Hippocampal formation (tissue), 2 donors: ENCODE measurements around the gene OSBPL5.
"Not testable (repeated sequence)": the region's sequence is repeated elsewhere in the genome, so short reads cannot be mapped to it uniquely, and the experiment has no call there.

Experiments used
- DNase-seq, 2 donors: peaks; one replicate each; lab custom pipeline; 2025; lab: John Stamatoyannopoulos, UW

OSBPL5 gene

DNA sequence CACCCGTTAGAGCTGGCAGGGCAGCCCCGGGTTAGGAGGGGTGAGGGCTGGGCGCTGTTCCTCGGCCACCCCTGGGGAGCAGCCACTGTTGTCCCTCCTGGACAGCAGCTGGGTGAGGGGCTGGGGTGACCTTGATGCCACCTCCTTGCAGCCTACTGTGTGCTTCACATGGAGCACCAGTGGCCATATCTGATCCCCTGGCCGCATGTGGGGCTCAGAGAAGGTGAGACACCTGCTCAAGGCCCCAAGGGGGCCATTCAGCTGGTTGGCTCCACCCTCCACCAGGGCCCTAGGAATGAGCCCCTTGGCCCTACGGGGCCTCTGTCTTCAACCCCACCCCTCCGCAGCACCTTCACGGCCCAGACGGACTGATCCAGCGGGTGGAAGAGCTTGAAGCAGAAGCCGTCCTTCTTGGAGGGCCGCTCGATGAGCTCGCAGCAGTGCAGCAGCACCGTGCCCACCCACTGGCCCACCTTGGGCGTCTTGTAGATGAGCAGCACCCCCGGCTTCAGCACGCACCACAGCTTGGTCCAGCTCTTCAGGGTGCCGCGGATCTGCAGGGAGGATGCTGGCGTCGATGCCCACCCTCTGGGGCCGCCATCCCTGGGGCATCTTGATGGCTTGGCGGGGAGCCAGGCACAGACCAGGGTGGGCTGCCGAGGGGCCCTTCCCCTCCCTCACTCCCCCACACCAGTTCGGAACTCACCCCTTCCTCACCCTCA, 44.9 kb downstream of the OSBPL5 start:
- no peak for DNase-seq

DNA sequence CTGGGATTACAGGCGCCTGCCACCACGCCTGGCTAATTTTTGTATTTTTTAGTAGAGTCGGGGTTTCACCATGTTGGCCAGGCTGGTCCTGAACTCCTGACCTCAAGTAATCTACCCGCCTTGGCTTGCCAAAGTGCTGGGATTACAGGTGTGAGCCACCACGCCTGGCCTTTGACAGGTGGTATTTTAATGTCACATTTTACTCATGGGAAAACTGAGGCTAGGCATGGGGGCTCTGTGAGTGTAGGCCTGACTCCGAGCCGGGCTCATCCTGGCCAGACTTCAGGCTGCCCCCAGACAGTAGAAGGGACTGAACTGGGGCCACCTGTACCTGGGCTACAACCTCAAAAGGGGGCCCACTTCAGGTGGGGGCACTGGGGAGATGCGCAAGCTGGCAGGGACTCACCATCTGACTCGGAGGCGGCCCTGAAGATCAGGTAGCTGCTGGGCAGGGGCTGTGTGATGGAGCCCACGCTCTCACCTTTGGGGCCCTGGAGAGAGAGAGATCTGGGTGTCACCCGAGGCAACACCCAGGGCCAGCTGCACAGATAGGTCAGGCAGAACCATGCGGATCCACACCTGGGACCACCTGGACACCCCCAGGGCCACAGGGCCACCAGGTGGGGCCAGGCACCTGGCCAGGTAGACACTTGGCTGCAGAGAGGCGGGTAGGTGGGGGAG, 45.8 kb downstream of the OSBPL5 start:
- DNase-seq: no peak

GRCh38 chr11:3115321-3115720, 49.8 kb downstream of the OSBPL5 start:
- no peak for DNase-seq

DNA sequence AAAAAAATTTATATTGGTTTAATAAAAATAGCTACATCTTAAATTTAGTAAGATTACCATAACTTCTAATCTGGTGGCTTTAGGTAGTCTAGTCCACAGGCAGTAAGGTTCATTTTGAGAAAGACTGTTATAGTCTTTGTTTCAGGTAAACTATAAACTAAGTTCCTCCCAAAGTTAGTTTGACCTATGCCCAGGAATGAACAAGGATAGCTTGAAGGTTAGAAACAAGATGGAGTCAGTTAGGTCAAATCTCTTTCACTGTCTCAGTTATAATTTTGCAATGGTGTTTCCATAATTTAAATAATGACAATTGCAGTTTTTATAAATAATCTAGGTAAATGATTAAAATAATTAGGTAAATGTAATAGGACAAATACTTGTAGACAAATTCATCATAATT, 51.4 kb downstream of the OSBPL5 start:
- DNase-seq: not testable (repeated sequence)

DNA sequence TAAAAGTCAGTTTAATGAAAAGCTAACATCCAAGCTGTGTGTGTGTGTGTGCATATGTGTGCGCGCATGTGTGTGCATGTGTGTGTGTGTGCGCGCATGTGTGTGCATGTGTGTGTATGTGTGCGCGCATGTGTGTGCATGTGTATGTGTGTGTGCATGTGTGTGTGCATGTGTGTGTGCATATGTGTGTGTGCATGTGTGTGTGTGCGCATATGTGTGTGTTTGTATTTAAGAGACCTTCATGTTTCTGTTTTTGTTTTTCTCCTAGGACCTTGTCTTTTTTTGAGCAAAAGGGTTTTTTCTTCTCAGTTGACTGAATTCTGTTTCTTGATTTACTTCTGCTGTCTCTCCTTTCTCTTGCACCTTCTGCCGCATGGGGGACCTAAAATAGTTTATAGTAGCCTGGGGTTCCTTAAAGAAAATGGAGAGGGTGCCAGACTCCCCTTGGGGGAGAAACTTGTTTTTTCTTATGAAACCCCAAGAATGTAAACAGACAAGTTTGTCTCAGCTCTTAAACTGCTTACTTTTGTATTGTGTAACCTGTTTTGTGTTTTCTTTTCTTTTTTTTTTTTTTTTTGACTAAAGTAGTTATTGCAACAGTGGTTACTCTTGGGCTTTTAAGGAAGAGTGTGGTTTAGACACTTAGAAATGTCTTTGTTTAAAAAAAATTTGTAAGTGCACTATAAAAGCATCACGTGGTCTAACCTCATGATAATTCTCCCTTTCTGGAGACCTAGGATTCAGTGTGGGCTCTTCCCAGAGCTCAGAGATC, 53.0 kb downstream of the OSBPL5 start:
- DNase-seq: no peak

- DNase-seq: no peak
Measured at GRCh38 chr11:3111466-3111865, 53.6 kb downstream of the OSBPL5 start.

- no peak for DNase-seq
Measured at GRCh38 chr11:3109921-3110706, 55.0 kb downstream of the OSBPL5 start.

DNA sequence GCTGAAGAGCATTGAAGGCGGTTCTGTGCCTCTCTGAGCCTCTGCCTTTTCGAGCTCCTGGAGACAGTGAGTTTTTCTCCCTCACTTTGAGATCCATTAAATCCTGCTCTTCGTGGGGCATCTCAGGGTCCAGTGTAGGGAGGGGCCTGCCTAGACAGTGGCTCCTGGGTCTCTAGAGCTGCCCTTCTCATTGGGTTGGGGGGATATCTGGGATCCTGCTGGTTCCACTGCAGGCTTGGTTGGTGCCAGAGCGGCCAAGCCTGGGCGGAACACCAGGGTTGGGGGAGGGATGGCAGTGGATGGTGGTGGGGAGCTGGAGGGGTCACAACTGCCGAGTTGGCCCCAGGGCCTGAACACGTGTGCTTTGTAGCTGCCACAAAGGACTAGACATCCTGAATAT, 55.7 kb downstream of the OSBPL5 start:
- DNase-seq: no peak

DNA sequence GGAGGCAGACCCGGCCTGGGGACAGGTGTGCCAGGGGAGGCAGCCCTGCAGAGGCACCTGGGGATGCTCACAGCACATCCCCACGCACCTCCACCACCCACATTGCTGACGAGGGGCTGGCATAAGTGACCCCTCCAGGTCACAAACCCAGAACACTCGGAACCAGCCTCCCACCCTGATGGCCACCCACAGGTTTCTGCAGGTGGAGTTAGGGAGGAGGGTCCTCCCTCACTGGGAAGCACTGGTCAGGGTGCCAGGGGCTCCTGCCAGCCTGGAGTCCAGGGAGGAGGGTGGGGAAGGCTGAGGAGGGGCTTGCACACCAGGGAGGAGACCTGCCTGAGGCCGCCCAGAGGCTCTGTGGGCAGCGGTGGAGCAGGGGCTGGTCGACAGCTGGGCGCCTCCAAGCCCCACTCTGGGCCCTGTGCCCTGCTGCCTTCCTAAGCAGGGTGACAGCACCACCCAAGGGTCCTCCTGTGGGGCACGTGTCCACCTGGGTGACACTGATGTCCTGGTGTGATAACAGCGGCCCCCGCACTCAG, 56.9 kb downstream of the OSBPL5 start:
- DNase-seq: no peak

DNA sequence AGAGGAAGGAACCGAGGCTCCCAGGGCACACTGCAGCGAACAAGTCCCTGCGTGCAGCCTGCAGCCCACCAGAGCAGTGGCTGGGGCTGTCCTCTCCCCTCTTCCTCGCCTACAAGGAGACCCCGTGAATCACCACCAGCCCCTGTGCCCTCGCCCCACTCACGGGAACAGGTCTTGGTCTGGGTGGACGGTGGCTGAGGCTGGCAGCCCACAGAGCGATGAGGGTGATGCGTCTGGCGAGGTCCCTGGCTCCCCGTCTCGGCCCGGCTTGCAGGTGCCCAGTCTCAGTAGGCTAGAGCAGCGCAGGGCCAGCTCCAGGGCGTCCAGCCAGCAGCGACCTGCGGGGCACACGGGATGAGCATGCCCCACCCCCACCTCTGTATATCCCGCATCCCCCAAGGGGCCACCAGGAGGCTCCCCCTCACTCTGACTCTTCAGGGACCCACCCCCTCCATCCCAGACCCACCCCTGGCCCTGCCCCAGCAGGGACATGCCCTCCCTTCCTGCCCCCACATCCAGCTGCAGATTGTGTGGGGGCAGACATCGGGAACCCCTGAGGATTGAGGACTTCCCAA, 57.4 kb downstream of the OSBPL5 start:
- DNase-seq: no peak

DNA sequence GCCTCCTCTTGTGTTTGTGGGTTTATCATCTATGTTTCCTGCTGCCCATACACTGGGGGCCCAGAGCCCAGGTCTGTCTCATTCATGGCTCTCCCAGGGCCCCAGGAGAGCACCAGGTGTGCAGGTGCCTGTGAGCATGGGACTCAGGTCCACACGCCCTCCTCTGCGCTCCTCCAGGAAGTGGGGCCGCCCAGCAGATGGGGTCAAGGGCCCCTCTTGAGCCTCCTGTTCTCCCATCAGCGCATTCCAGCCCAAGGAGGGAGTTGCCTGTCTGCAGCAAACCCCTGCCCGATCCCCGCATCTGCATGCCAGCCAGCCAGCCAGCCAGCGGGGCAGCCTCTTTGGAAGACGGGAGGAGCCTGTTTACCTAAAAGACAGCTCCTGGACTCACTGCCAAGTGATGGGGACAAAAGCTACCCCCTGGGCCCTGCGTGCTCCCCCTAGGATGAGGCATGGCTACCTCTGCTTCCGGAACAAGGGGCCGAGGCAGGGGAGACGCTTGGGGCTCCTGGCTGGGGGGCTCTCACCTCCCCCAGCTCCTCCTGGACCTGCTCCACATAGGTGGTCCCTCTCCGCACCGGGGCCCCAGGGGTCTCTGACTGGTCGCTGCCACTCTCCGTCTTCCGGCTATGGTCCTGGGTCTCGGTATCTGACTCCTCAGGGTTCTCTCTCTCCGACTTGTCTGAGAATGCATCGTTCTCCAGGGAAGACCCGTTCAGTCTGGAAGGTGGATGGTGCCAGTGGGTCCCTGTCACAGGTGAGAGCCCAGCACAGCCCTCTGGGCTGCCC, 58.2 kb downstream of the OSBPL5 start:
- no peak for DNase-seq

DNA sequence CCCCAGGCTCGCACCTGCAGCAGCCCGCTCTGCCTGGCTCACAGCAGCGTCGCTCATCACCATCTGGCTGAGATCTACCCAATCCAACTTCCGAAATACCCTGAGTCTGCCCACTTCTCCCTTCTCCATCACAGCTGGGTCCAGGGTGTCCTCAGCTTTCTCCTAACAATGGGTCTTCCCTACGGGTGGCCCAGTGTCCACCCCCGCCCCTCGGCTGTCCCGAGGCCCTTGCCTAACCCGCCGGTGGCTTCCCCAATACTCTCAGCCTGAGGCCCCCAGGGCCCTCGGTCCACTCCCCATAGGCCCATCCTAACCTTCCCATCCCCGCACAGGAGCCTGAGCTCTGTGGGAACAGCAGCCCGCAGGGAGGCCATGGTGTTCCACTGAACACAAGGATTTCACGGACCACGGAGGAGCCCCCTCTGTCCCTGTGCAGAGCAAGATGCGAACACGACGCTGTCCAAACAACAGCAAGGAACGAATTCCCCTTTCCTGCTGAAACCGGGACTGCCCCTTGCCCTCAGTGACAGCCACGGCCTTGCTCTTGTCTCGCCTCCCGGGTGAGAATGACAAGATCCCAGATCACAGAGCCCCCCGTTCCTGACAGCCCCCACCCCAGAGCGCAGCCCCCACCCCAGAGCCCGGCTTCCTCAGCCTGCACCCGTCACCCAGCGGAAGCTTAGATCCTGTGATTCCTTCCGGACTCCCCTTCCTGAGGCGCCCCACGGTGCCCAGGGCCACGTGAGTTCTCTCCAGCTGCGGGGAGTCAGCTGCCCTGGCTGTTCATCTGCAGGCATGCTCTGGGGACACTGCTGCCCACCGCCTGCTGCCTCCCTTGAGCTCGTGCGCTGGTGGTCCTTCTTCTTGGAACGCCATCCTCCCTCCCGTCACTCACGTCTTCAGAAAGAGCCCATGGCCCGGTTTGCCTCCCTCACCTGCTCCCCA, 59.0 kb downstream of the OSBPL5 start:
- no peak for DNase-seq

- DNase-seq: no peak
Measured at GRCh38 chr11:3104961-3105790, 59.9 kb downstream of the OSBPL5 start.

DNA sequence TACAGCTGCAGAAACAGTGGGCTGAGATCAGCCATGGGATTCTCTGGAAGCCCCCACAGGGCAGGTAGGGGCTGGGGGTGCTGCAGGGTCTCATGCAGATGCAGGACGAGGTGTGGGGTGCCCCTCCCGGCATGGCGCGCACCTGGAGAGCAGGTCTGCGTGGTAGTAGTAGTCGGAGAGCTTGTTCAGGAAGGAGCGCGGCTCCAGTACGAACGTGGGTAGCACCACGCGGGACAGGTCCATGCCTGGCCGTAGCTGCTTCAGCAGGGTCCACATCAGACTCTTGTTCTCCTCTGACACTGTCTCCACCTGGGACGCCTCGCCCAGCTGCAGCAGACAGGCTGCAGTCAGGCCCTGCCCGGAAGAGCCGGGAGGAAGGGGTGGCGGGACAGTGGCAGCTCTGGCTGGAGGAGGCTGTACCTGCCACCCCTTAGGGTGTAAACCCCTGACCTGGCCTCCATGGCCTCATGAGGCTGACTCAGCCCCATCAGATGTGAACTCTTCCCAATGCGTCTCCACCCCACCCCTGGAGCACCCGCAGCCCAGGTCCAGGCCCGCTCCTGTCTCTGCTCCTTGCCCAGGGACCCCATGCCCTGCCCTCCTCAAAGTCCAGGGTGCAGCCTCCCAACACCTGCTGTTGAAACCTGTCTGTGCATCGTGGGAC, 60.9 kb downstream of the OSBPL5 start:
- no peak for DNase-seq

GRCh38 chr11:3103076-3103475, 62.0 kb downstream of the OSBPL5 start:
- DNase-seq: no peak

- DNase-seq: no peak
Measured at GRCh38 chr11:3102641-3102921, 62.5 kb downstream of the OSBPL5 start.

DNA sequence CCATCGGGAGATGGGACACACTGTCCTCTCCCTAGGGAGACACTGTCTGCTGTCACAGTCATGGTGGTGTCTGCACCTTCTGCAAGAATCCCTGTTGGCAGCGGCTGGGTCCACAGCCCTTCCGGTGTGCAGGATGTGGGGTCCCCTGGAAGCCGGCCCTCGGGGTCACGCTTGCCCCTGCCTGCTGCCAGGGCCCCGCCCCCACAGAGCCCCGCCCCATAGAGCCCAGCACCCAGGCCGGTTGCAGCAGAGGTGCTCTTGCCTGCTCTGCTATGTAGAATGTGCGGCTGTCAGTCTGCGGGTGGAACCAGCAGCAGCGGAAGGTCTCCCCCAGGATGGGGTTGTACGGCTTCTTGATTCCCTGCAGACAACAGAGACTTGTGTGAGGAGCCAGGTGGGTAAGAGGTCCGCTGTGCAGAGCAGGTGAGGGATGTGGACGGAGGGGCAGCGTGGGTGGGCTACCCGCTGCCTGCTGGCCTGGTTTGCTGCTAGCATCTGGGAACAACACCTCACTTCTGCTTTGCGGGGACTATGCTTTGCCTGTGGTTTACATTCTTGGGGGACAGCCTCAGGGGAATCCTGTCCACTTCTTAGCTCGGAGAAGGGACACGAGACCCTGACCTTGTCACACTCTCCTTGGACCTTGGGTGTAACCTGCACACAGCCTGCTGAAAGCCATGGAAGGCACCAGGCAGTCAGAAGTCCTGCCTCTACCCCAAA, 63.0 kb downstream of the OSBPL5 start:
- no peak for DNase-seq

- DNase-seq: no peak
Measured at GRCh38 chr11:3099178-3099577, 65.9 kb downstream of the OSBPL5 start.
